NCI-H774 (cell line): ENCODE data around the gene TP63.

Experiments
- DNase-seq: peaks from one replicate; lab custom pipeline; 2025; lab: John Stamatoyannopoulos, UW

The TP63 gene

DNA sequence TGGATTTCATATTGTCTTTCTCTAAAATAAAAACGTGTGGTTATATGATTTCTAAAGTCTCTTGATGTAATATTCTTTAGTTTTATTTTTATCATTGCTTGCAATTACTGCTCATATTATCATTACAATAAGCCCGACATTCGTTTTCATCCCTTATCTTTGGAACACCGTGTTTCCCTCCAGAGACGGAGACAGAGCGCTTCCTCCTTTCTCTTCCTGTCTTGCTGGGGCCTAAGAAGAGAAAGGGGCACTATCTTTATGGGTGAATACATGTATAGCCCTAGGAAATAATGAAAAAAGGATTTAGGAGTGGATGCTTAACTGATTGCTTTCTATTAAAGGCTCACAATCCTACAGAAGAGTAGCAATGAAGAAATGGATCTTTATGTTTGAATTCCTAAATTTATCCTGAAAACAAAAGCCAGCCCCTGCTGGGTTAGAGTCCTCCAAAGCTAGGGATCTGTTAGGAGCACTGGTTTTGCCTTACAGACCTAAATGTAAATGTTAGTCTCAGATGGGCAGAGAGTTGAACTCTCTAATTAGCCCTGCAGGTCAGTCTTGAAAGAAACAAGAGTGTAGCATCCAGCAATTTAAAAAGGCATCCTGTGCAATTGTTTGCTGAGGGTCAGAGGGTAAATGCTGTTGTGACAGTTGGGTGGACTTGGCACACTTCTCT is 145.1 kb downstream of the TP63 start:
- DNase-seq, result no peak

DNA sequence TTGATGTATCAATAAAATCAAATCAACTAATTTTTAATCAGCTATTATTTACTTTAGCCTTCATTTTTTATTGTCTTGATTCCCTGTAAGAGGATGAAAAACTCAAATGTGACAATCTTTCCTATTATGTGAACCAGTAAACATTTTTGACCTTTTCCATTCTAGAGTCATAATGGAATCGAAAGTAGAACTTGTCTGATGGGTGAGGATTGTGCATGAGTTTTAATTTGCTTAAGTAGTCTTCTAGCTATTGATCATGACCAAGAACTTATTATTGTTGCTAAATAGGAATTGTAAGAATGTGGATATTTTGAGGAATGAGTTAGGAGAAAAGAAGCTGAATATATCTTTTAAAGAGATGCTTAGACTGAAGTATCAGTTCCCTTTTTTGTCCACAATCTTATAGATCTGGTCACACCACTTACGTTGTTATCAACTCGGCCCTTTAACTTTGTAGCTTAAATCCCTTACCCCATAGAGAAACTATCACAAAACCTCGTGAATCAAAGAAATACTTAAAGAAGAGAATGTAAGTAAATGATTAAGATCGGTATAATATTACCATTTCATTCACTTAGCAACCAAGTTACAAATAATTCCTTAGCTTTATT is 147.3 kb downstream of the TP63 start:
- no peak for DNase-seq

DNA sequence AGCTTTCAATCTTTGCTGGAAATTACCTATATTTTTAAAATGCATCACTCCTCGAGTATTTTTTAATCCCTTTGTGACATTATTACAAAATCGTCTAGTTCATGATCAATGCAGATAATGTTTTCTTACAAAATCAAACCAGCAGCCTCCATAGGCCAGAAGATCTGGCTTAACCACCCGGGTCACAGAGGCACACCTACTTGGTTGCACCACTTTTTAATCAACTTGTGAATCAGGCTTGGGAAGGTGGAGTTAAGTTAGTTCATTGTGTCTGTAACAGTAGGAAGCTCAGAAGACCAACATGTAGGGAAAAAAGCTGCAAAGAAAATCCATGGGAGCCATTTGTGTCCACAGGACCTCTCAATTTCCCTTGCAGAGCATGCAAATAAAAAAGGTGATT is 148.0 kb downstream of the TP63 start:
- no peak for DNase-seq

DNA sequence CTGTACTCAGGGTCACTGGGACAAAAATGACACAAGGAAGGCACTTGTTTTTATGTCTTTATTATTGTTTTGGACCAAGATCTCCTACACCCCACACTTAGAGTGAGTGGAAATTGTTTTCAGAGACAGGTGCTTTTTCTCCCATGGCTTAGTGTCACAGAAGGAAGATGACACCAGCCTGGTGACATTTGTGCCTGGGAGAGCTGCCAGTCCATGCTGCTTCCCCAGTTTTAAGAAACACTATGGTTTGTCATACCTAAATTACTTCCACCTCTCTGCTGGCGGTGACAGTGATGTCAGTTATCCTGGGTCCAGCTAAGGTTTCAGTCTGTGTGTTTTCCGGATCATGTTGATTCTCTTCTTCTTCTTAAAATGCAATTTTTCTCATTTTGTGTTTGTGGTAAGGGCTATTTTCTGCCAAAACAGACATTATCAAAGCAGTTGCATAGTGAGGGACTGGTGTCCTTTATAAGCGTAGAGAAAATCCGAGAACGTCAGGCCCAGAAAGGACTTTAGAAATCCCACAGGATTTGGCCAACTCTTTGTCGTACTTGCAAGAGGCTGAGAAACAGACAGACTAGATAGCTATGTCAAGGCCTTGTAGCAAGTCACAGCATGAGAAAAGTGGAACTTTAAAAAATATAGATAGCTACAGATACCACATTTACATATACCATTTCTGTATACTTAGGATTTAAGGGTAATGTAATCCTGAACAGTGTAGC is 149.5 kb downstream of the TP63 start:
- DNase-seq, result no peak

DNA sequence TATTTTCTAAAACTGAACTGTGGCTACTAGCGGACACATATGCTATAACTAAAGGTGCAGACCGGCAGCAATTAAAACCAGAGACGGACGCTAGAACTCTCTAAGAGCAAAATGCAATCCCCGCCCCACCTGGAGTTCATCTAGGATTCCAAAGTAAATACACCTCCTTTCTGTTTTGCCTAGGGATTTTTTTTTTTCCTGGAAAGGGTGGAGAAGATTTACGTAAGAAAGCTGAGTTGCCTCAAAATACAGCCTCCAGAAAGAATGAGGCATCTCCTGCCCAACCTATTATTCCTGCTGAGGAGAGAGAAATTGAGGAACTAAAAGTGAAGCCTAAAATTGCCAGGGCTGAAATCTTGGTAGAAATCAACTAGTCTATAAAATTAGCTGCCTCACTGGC is 150.2 kb downstream of the TP63 start:
- no peak for DNase-seq

DNA sequence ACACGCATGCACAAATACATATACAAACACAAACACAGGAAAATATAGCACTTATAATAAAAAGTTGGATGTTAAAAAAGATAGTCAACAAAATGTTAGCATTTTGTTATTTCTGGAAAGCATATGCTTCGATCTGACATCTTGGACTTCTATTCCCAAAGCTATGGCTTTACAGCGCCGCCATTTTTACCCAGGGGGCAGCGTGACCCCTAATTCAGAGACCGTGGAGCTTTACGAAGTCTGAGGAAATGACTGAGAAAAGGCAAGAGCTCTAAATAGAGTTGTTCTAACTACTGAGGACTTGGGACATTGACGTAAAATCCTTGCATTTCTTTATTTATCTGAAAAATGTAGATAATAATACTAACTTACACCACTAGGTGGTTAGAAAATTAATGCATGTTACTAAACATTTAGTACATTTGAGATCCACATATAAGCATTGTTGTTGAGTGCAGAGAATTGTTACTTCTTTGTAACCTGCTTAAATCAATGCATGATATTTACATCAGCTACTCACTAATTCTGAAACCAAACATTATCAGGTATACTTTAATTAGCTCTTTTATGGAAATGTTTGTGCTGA is 155.4 kb downstream of the TP63 start:
- DNase-seq, result no peak

DNA sequence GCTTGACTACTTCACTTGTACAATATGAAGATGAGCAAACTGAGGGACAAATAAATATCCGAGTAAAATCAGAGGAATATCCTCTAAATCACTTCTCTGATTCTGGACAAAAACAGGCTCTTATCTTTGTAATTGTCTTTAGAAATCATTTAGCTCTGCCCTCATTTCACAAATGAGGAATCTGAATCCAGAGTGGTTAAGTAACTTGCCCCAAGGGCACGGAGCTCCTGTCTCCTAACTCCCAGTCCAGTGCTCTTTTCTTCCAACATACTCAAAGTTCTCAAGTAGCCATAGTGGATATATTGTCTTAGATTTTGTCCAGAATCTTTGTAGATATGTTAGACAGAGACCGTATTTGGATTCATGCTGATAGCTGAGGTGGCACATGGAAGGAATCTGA is 156.0 kb downstream of the TP63 start:
- DNase-seq, result no peak

DNA sequence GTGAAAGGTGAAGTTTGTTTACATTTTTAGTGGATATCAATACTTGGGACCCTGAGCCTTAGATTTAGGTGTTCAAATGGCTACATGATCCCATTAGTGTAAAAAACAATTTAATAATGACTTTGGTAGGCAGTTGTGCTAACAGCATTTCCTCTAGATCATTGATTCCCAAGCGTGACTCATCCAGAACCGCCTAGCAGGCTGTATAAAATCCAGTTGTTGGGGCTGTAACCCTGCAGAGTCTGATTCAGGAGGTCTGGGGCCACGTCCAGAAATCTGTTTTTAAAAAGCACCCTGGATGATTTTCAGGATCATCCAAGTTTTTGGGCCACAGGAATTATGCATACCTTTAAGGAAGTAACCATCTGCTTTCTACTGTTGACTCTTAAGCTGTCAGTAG is 156.4 kb downstream of the TP63 start:
- DNase-seq, result no peak

DNA sequence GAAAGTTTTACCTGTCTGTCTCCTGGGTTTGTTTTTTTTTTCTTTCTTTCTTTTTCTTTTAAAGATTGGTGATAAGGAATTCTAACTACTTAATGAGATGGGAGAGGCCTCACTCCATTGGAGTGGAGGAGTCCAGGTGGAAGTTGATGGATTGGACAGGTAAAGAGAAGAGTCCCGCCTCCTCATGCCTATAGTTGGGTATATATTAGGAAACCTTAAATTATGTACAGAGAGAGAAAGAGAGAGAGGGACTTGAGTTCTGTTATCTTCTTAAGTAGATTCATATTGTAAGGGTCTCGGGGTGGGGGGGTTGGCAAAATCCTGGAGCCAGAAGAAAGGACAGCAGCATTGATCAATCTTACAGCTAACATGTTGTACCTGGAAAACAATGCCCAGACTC is 158.2 kb downstream of the TP63 start:
- no peak for DNase-seq

DNA sequence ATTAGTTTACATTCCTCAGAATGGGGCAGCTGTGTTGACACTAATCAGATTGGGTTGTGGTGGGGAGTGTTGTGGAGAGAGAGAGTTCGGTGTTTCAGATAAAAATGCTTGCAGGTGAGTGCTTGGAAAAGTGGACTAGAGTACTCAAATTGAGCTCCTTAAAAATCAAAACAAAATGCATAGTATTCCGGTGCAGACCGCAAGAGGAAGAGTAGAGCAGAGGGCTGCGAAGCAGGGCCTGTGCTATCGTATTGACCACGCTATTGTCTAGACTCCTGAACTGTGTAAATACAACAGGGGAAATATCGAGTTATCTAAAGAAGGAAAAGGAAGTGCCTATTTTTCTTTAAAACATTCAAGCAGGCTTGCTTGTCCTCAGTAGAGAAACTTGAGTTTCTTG is 159.5 kb downstream of the TP63 start:
- no peak for DNase-seq

DNA sequence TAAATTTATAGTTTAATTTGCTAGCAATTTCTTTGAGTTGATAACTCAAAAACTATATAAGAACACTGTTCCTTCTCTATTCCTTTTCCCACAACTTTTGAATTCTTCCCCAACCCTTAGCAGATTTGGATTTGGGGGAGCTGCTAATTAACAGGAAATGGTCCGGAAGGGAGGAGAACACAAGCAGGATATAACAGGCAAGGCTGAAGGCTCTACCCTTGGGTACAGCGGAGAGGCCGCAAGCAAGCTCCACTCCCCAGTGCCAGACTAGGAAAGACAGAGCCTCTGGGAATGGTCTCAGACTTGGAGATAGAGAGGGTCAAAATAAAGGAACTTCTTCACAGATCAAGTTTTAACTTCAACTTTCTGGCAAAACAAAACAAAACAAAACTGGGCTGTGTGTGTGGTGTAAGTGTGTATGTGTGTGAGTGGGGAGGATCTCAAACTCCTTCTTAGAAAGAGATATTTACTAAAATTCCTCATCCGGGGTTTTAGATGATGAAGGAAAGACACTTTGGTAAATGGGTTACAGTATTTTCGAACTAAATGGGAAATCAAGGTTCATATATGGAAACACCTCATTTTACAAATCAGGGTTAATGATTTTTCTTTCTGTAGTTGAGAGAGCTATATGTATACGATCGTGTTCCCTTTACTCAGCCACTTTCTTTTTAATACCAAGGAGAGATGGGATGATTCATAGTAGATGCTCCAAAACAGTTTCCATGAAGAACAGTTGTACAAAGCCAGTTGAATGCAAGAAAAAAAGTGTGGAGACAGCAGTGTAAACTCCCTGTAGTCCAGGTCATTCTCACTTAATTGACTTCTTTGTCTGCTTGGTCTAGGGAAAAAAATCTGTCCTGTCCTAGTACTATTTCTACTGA is 161.1 kb downstream of the TP63 start:
- no peak for DNase-seq

DNA sequence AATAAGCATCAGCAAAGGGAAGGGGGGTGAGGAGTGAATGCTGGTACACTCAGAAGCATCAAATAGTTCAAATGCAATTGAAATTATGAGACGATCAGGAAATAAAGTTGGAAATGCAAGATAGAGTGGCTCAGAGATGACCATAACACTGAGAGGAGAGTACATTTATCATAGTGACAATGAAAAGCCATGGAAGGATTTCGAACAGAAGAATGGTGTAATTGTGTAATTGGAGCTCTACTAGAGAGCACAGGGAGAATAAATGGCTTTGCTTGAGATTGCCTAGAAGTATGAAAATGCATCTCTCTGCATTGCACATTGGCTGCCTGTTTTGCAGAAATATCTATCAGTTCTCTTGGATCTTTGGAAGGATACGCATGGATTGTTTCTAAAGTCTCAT is 163.3 kb downstream of the TP63 start:
- DNase-seq, result no peak

DNA sequence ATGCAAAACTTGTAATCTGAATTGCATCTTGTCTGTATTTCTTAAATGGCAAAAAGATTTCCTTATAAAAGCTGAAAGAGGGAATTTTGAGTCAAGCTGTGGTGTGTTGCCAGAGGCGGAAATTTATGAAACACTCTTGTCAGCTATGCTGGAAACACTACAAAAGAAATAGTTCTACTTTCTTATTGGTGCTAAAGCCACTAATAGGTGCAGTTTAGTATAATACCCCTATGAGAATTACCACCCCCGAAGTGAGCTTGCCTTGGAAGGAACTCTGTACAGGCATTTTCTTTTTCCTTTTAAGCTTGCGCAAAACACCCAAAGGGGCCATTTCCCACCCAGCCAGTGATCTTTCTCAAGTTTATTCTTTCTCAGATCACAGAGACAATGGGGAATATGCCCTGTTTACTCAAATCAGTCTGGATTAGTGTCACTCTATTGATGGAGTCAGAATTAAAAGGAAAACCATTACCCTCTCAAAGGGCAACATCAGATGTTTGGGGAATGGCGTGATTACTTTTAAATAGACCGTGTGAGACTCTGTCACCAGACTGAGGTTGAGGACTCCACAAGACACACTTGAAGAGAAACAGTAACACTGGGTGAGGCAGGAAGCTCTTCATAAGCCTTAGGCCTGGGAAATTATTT is 166.0 kb downstream of the TP63 start:
- no peak for DNase-seq

DNA sequence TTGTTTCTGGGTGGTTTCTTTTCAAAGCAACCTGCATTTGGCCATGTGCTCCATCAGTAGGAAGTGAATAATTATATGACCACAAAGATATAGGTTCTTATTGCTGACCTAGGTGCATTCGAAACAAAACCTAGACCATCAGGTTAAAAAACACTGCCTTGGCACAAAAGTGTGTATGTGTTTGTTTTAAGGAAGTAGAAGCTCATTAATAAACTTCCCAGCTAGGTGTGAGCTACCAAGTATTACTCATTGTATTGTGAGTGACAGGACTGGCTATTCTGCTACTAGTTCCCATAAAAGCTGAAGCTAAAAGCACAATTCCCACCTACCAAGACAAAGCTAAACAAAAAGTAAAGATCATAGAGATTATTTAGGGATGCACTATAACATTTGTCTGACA is 168.2 kb downstream of the TP63 start:
- DNase-seq, result no peak

DNA sequence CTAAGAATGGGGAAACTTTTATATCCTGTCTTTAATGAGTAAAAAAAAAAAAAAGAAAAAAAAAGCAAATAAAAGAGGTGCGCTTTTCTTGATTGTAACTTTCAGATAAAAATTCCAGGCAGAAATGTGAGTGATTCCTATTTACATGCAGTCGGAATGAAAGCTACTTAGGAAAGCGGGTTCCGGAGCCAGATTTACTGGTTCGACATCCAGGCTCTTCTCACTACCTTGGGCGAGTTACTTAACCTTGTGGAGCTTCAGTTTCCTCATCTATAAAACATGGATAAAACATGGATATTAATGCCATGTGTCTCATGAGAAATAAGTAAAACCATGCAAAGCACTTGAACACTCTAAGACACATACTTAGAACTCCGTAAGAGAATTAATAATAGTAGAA is 169.2 kb downstream of the TP63 start:
- no peak for DNase-seq

DNA sequence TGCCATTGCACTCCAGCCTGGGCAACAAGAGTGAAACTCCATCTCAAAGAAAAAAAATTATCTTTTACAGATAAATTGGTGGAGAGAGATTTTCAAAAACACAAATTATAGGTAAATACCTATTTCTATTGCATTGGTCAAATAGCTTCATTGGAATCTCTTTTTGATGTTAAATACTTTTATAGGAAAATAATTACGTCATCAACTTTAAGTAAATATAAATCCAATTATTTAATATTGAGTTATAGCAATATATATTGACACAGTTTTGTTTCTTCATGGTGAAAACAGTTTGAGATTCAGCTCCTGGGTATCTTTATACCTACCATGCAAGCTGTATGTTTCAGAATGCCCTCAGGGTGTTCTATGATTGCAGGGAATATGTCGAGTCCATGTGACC is 172.1 kb downstream of the TP63 start:
- DNase-seq, result no peak

DNA sequence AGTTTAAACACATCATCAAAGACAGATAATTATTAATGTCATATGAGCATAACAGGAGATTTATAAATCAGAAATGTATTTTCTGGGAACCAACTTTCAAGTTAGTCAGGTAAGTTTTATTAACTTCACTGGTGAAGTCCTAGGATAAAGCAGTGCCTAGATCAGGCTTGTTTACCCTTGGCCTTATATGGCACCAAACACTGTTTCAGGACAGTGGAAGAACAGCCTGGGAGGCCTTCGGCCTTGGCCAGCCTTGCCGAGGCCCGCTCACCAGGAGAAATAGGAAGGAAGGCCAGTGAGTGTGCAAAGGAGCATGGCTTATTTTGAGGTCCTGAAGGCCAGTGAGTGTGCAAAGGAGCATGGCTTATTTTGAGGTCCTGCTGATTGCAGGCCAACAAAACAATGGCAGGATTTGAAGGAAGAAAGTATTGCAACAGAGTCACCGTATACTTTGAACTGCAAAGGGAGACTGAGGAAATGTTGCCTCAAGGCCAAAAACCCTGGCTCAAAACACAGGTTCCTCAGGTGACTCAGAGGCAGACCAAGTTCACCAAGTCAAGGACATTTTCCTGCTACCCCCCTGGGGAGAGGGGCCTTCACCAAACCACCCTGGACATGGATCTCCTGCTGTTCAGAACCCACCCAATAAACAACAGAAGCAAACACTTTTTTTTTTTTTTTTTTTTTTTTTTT is 174.3 kb downstream of the TP63 start:
- no peak for DNase-seq

DNA sequence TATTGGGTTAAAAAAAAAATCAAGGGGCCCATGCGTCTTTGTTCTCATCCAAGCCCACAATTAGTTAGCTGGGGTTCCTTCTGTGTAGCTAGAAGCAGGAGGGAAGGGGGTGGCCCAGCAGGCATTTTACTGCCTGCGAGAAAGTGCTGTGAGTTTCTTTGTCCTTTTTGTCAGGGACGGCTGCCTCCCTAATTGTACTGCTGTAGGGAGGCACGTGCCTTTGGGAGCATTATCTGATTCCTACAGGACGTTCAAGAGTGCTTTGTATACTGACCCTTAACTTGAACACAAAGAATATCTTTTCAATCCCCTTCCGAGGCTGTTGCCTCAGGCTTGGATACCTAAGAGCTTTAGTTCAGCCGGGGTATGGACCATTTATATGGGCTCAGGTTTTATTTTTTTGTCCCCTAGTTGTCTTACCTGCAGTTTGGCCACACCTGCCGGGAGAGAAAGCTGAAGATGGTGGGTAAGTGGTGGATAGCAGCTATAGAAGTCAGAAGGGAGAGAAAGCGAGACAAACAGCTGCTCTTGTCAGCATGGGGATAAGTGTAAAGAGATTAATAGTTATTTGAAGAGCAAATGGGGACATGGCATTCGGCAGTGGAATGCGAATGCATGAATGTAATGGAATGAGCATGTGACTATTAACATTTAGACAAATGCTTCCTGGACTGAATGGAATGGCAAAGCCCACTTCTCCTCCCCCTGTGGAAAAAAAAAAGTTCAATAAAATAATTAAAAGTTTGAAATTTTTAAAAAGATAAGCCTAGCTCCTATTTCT is 175.2 kb downstream of the TP63 start:
- no peak for DNase-seq

DNA sequence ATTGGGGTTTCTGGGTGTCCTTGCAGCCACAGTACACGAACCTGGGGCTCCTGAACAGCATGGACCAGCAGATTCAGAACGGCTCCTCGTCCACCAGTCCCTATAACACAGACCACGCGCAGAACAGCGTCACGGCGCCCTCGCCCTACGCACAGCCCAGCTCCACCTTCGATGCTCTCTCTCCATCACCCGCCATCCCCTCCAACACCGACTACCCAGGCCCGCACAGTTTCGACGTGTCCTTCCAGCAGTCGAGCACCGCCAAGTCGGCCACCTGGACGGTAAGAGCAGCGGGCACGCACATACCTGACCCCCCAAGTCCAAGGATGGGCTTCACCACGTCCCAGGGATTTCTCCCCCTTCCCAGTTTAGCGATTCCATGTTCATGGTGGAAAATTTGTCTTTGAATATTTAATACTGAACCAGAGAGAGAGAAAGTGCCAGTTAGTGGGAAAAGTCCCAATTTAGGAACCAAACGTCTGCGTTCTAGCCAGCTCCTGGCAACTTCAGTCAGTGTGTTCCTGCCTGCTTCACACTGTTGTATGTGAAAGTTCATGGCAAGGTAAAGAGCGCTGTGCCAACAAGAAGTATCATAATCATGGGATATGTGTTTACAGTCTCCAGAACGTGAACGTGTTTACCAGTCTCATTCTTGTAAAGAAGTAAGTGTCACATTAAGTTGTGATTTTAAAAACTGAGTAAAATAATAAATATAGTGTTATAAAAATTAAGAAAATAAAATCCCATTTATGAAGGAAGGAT is 177.2 kb downstream of the TP63 start:
- no peak for DNase-seq

DNA sequence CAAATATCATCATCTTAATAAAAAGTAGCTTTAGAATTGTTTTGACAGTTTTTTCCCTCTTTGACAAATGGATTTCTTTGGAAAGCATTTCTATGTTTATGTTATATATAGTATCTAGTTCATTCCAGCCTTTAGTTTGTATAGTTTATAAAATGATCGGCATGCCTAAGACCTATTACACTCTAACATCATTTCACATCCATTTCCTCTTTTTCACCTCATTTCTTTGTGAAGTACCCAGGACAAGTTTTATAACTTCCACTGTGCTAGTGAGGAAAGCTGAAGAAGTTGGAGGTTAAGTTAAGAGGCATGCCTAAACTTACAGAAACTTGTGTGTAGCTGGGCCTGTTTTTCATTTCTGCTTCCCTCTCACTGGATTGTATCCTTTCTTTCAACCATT is 178.4 kb downstream of the TP63 start:
- no peak for DNase-seq
